Neural progenitor cell (in vitro differentiated cells): ENCODE measurements around the gene ARSB. TPM values are rescaled to one million over a fixed set of nuclear protein-coding genes. Genes with fewer than 3 reads are reported as not detected.

Experiments used
- DNase-seq: peaks from one replicate; pipeline ENCODE4 v3.0.0-alpha.2; 2016; ENCODE audit warnings: low spot score
- H2AFZ ChIP-seq: fragments of 200-600 bp; sonication (generic); replicated peaks from 2 replicates; pipeline ENCODE4 v1.6.1; 2016; ENCODE audit warnings: antibody characterized with exemption
- H3F3A ChIP-seq: fragments of 200-600 bp; sonication (generic); 2 replicates; pipeline ENCODE4 v1.6.1; 2016; ENCODE audit warnings: antibody characterized with exemption, low read depth
- H3K27ac ChIP-seq: fragments of 200-600 bp; sonication (generic); 2 replicates; pipeline ENCODE4 v1.5.1; 2016; ENCODE audit warnings: mild to moderate bottlenecking
- H3K27me3 ChIP-seq: fragments of 200-600 bp; sonication (generic); 2 replicates; pipeline ENCODE4 v1.6.1; 2016; ENCODE audit warnings: mild to moderate bottlenecking, moderate library complexity
- H3K36me3 ChIP-seq: fragments of 200-600 bp; sonication (generic); 2 replicates; pipeline ENCODE4 v1.5.1; 2016
- H3K4me1 ChIP-seq: fragments of 200-600 bp; sonication (generic); 2 replicates; pipeline ENCODE4 v1.6.1; 2016; ENCODE audit warnings: mixed run types
- H3K4me2 ChIP-seq: fragments of 200-600 bp; sonication (generic); 2 replicates; pipeline ENCODE4 v1.6.1; 2016
- H3K4me3 ChIP-seq: fragments of 200-600 bp; sonication (generic); 2 replicates; pipeline ENCODE4 v1.5.1; 2016
- H3K79me2 ChIP-seq: fragments of 200-600 bp; sonication (generic); 2 replicates; pipeline ENCODE4 v1.6.1; 2016; ENCODE audit warnings: low read depth
- H3K9ac ChIP-seq: fragments of 200-600 bp; sonication (generic); 2 replicates; pipeline ENCODE4 v1.6.1; 2016
- H3K9me3 ChIP-seq: fragments of 200-600 bp; sonication (generic); 2 replicates; pipeline ENCODE4 v1.5.1; 2016; ENCODE audit warnings: low read depth
- H4K20me1 ChIP-seq: fragments of 200-600 bp; sonication (generic); 2 replicates; pipeline ENCODE4 v1.6.1; 2016; ENCODE audit warnings: low read depth
- H3K27ac Mint-ChIP-seq: 3 replicates; pipeline ENCODE4 v1.8.0; 2021; ENCODE audit warnings: mixed read lengths
- H3K27me3 Mint-ChIP-seq: 2 replicates; pipeline ENCODE4 v1.8.0; 2022; ENCODE audit warnings: low read depth, mild to moderate bottlenecking, inconsistent platforms, moderate library complexity, mixed read lengths; ENCODE audit not compliant: insufficient read depth
- H3K36me3 Mint-ChIP-seq: 3 replicates; pipeline ENCODE4 v1.8.0; 2021; ENCODE audit warnings: mixed read lengths
- H3K4me1 Mint-ChIP-seq: 3 replicates; pipeline ENCODE4 v1.8.0; 2021; ENCODE audit warnings: mixed read lengths
- H3K4me3 Mint-ChIP-seq: 3 replicates; pipeline ENCODE4 v1.8.0; 2021; ENCODE audit warnings: mild to moderate bottlenecking, moderate library complexity, mixed read lengths
- H3K9me3 Mint-ChIP-seq: 3 replicates; pipeline ENCODE4 v1.8.0; 2020; ENCODE audit warnings: mixed read lengths
- CTCF ChIP-seq: fragments of 200-600 bp; sonication (generic); IDR thresholded peaks from 2 replicates; pipeline ENCODE4 v1.5.1; 2017; ENCODE audit warnings: antibody characterized with exemption, mild to moderate bottlenecking
- EZH2 ChIP-seq: fragments of 200-600 bp; sonication (generic); IDR thresholded peaks from 2 replicates; pipeline ENCODE4 v1.6.1; 2017; ENCODE audit warnings: antibody characterized with exemption, mild to moderate bottlenecking, moderate library complexity
- EZH2phosphoT487 ChIP-seq: fragments of 200-600 bp; sonication (generic); IDR thresholded peaks from 2 replicates; pipeline ENCODE4 v1.6.1; 2017; ENCODE audit warnings: antibody characterized with exemption
- total RNA-seq: library from RNA; depleted of rRNA; stranded (reverse); fragments of >200 nt; gene quantifications from 2 replicates; pipeline ENCODE4 v1.2.3, GENCODE V29; 2015; ENCODE audit warnings: low replicate concordance

Gene ARSB
- total RNA-seq, 1 donor from 2014 or later: 15.3 TPM

GRCh38 chr5:78971998-78972397 lies 13.1 kb downstream of the ARSB start:
- Histone ChIP-seq H3K27ac (no peak overlapping the region), H3K4me1 (peaks cover 15% of the 10 kb centered on the region), H3K4me3 (no peak overlapping the region), H3K9ac (no peak overlapping the region), H3K36me3 (no peaks in the 10 kb centered on the region), H3K79me2 (peaks cover 6% of the 10 kb centered on the region), H4K20me1 (no peaks in the 10 kb centered on the region), H3K9me3 (no peaks in the 10 kb centered on the region), H2AFZ (no peak overlapping the region), H3F3A (no peaks in the 10 kb centered on the region), H3K27me3 (no peaks in the 10 kb centered on the region), H3K4me2 (no peak overlapping the region)
- no peak for DNase-seq
- TF ChIP-seq EZH2 (no peak), CTCF (no peak), EZH2phosphoT487 (no peak)
- Mint-ChIP-seq H3K4me3 (no peak overlapping the region), H3K36me3 (peaks cover 2% of the 10 kb centered on the region), H3K9me3 (no peaks in the 10 kb centered on the region), H3K27ac (no peak overlapping the region), H3K4me1 (no peaks in the 10 kb centered on the region), H3K27me3 (no peaks in the 10 kb centered on the region)

GRCh38 chr5:78968781-78969180 lies 16.3 kb downstream of the ARSB start:
- Histone ChIP-seq H4K20me1 (no peaks in the 10 kb centered on the region), H3K9ac (no peak overlapping the region), H3K4me2 (no peak overlapping the region), H3K27me3 (no peaks in the 10 kb centered on the region), H3K27ac (no peak overlapping the region), H3K36me3 (no peaks in the 10 kb centered on the region), H3K9me3 (no peaks in the 10 kb centered on the region), H3K4me1 (no peaks in the 10 kb centered on the region), H2AFZ (no peak overlapping the region), H3K4me3 (no peak overlapping the region), H3K79me2 (peaks cover 6% of the 10 kb centered on the region), H3F3A (no peaks in the 10 kb centered on the region)
- TF ChIP-seq EZH2: no peak
- no peak for TF ChIP-seq EZH2phosphoT487
- no peak for TF ChIP-seq CTCF
- DNase-seq: no peak
- Mint-ChIP-seq H3K27ac (no peak overlapping the region), H3K27me3 (no peaks in the 10 kb centered on the region), H3K9me3 (no peaks in the 10 kb centered on the region), H3K4me1 (no peaks in the 10 kb centered on the region), H3K4me3 (no peak overlapping the region), H3K36me3 (peaks cover 2% of the 10 kb centered on the region)

- Histone ChIP-seq H3K4me3 (no peak overlapping the region), H3K27me3 (no peaks in the 10 kb centered on the region), H3K4me1 (peaks cover 2% of the 10 kb centered on the region), H3K27ac (no peak overlapping the region), H4K20me1 (no peaks in the 10 kb centered on the region), H3K4me2 (no peak overlapping the region), H3K36me3 (no peaks in the 10 kb centered on the region), H3K79me2 (no peaks in the 10 kb centered on the region), H3K9me3 (no peaks in the 10 kb centered on the region), H3K9ac (no peak overlapping the region), H2AFZ (no peak overlapping the region), H3F3A (peaks cover 1% of the 10 kb centered on the region)
- Mint-ChIP-seq H3K9me3 (no peaks in the 10 kb centered on the region), H3K4me3 (no peak overlapping the region), H3K27me3 (no peaks in the 10 kb centered on the region), H3K27ac (no peak overlapping the region), H3K36me3 (peaks cover 4% of the 10 kb centered on the region), H3K4me1 (peaks cover 5% of the 10 kb centered on the region)
- peak; percentile 55 for DNase-seq
- TF ChIP-seq EZH2 (no peak), CTCF (peak; percentile 57)
These were observed 20.2 kb downstream of the ARSB start for GRCh38 chr5:78964889-78965288.

GRCh38 chr5:78961743-78962142 lies 23.4 kb downstream of the ARSB start:
- no peak overlapping the region for H3K27ac Mint-ChIP-seq
- Histone ChIP-seq H3K27me3 (no peaks in the 10 kb centered on the region), H3K79me2 (no peaks in the 10 kb centered on the region), H3K4me3 (no peak overlapping the region), H3K9ac (no peak overlapping the region), H3K4me1 (peaks cover 22% of the 10 kb centered on the region), H3K4me2 (no peak overlapping the region), H4K20me1 (no peaks in the 10 kb centered on the region), H3K9me3 (no peaks in the 10 kb centered on the region), H3K27ac (no peak overlapping the region), H3F3A (peaks cover 18% of the 10 kb centered on the region), H3K36me3 (no peaks in the 10 kb centered on the region), H2AFZ (no peak overlapping the region)
- no peak for DNase-seq
- no peak overlapping the region for H3K4me3 Mint-ChIP-seq
- TF ChIP-seq EZH2phosphoT487: no peak
- no peak for TF ChIP-seq CTCF
- TF ChIP-seq EZH2: no peak
- H3K4me1 Mint-ChIP-seq: peaks cover 18% of the 10 kb centered on the region
- no peaks in the 10 kb centered on the region for H3K9me3 Mint-ChIP-seq
- H3K36me3 Mint-ChIP-seq: peaks cover 3% of the 10 kb centered on the region
- H3K27me3 Mint-ChIP-seq: no peaks in the 10 kb centered on the region
